CD8-positive, alpha-beta memory T cell (primary cell): Measurements from ENCODE around the gene ZFHX2. TPM values are rescaled to one million over a fixed set of nuclear protein-coding genes. Genes with fewer than 3 reads are reported as not detected.
"Not testable (repeated sequence)": the region's sequence is repeated elsewhere in the genome, so short reads cannot be mapped to it uniquely, and the experiment has no call there.

ENCODE experiments used
- CTCF ChIA-PET: fragments of 350-600 bp; sonication (Branson Sonifier 250); formaldehyde crosslinking; loops from one replicate; lab custom pipeline; 2021; ENCODE audit warnings: antibody characterized with exemption; lab: Charles Lee
- POLR2A ChIA-PET: fragments of 350-600 bp; sonication (Branson Sonifier 250); formaldehyde crosslinking; loops from one replicate; lab custom pipeline; 2021; ENCODE audit warnings: antibody characterized with exemption; lab: Charles Lee
- DNase-seq, 5 donors: peaks; one replicate each; pipeline versions ENCODE4 v3.0.0 to v3.0.0-alpha.2; 2020 to 2022; ENCODE audit warnings: mixed read lengths in 1 of 5
- H3K27ac ChIP-seq: one replicate; pipeline ENCODE4 v1.7.0; 2013; ENCODE audit warnings: low read depth, mild to moderate bottlenecking, low read length, moderate library complexity
- H3K27me3 ChIP-seq: 2 replicates; pipeline ENCODE4 v1.7.0; 2013; ENCODE audit warnings: low read length, mild to moderate bottlenecking; ENCODE audit not compliant: insufficient read depth, poor library complexity, severe bottlenecking
- H3K36me3 ChIP-seq: 2 replicates; pipeline ENCODE4 v1.7.0; 2013; ENCODE audit warnings: mild to moderate bottlenecking, low read length, moderate library complexity; ENCODE audit not compliant: insufficient read depth
- H3K4me1 ChIP-seq: 2 replicates; pipeline ENCODE4 v1.7.0; 2013; ENCODE audit warnings: mild to moderate bottlenecking, low read length, moderate library complexity; ENCODE audit not compliant: insufficient read depth
- H3K4me3 ChIP-seq: 2 replicates; pipeline ENCODE4 v1.7.0; 2013; ENCODE audit warnings: mild to moderate bottlenecking, low read length
- H3K9me3 ChIP-seq: 2 replicates; pipeline ENCODE4 v1.7.0; 2013; ENCODE audit warnings: mild to moderate bottlenecking, low read length
- H3K27ac Mint-ChIP-seq, 8 donors: one replicate each; pipeline ENCODE4 v1.8.0; 2020 to 2021; ENCODE audit warnings: mixed read lengths in 8 of 8, mild to moderate bottlenecking in 6 of 8, inconsistent platforms in 3 of 8, moderate library complexity in 3 of 8
- H3K27me3 Mint-ChIP-seq, 2 donors: one replicate each; pipeline ENCODE4 v1.8.0; 2020 to 2021; ENCODE audit warnings: mixed read lengths in 2 of 2, mild to moderate bottlenecking in 1 of 2, moderate library complexity in 1 of 2
- H3K36me3 Mint-ChIP-seq, 3 donors: one replicate each; pipeline ENCODE4 v1.8.0; 2020 to 2021; ENCODE audit warnings: mixed read lengths in 3 of 3, inconsistent platforms in 1 of 3, mild to moderate bottlenecking in 1 of 3
- H3K4me1 Mint-ChIP-seq, 3 donors: one replicate each; pipeline ENCODE4 v1.8.0; 2020 to 2021; ENCODE audit warnings: mixed read lengths in 3 of 3, inconsistent platforms in 1 of 3, mild to moderate bottlenecking in 1 of 3
- H3K4me3 Mint-ChIP-seq, 7 donors: one replicate each; pipeline ENCODE4 v1.8.0; 2020 to 2021; ENCODE audit warnings: mixed read lengths in 7 of 7, mild to moderate bottlenecking in 6 of 7, moderate library complexity in 4 of 7, inconsistent platforms in 2 of 7
- H3K9me3 Mint-ChIP-seq, 5 donors: one replicate each; pipeline ENCODE4 v1.8.0; 2020 to 2022; ENCODE audit warnings: mixed read lengths in 5 of 5, mild to moderate bottlenecking in 3 of 5, moderate library complexity in 2 of 5, inconsistent platforms in 1 of 5
- polyA plus RNA-seq: library from polyadenylated mRNA; unstranded; fragments of 300-500 nt; fragmentation: Illumina TruSeq; gene quantifications from one replicate; pipeline ENCODE4 v1.2.3, GENCODE V29; 2021
- total RNA-seq, 2 experiments: library from RNA; stranded (reverse); gene quantifications; one replicate each; pipeline ENCODE4 v1.2.3, GENCODE V29; 2021

Gene ZFHX2
- total and polyA plus RNA-seq, 3 experiments from 2014 or later, result 2.4 to 2.5 TPM; not detected in 1

- H3K9me3 ChIP-seq, result no peaks in the 10 kb centered on the region
- CTCF ChIA-PET, result interaction anchor here (2.3 to 8.1 kb wide), 3 partner anchors 9 to 61 kb away, joined by 10 to 52 read pairs (median 10); no protein-coding TSS in a partner anchor
- H3K27ac ChIP-seq, result no peak overlapping the region
- H3K4me3 Mint-ChIP-seq, result no peak overlapping the region
- no peaks in the 10 kb centered on the region for H3K4me1 ChIP-seq
- no peak overlapping the region for H3K27ac Mint-ChIP-seq
- no peaks in the 10 kb centered on the region for H3K27me3 ChIP-seq
- no peaks in the 10 kb centered on the region for H3K36me3 ChIP-seq
- POLR2A ChIA-PET, result no interaction called here
- DNase-seq, result no peak
- no peaks in the 10 kb centered on the region for H3K4me1 Mint-ChIP-seq
- peaks cover 3% of the 10 kb centered on the region in 2 donors for H3K27me3 Mint-ChIP-seq
- H3K36me3 Mint-ChIP-seq, result peaks cover 0 to 2% (median 0%) of the 10 kb centered on the region in 3 donors
- no peaks in the 10 kb centered on the region for H3K9me3 Mint-ChIP-seq
- H3K4me3 ChIP-seq, result no peak overlapping the region
These were observed 11.5 kb downstream of the ZFHX2 start for GRCh38 chr14:23540141-23540469.

- peak in 3 of 5 donors; percentile 23 to 51 (median 42) for DNase-seq
- no peak overlapping the region for H3K27ac Mint-ChIP-seq
These were observed 12.1 kb downstream of the ZFHX2 start for GRCh38 chr14:23539248-23540140.

GRCh38 chr14:23538785-23539184 lies 12.8 kb downstream of the ZFHX2 start:
- Histone ChIP-seq H3K27me3 (no peaks in the 10 kb centered on the region), H3K4me3 (no peak overlapping the region), H3K27ac (no peak overlapping the region), H3K9me3 (no peaks in the 10 kb centered on the region), H3K4me1 (no peaks in the 10 kb centered on the region), H3K36me3 (no peaks in the 10 kb centered on the region)
- H3K27me3 Mint-ChIP-seq, result peaks cover 3% of the 10 kb centered on the region in 2 donors
- H3K4me1 Mint-ChIP-seq, result no peaks in the 10 kb centered on the region
- peaks cover 0 to 2% (median 0%) of the 10 kb centered on the region in 3 donors for H3K36me3 Mint-ChIP-seq
- POLR2A ChIA-PET, result no interaction called here
- DNase-seq, result peak in 1 of 5 donors; percentile 17
- no peak overlapping the region for H3K4me3 Mint-ChIP-seq
- H3K27ac Mint-ChIP-seq, result no peak overlapping the region
- CTCF ChIA-PET, result interaction anchor here (2.3 to 8.1 kb wide), 3 partner anchors 8 to 60 kb away, joined by 10 to 52 read pairs (median 10); no protein-coding TSS in a partner anchor
- no peaks in the 10 kb centered on the region for H3K9me3 Mint-ChIP-seq

More at GRCh38 chr14:23539248-23540140, 12.1 kb downstream of the ZFHX2 start:
- H3K9me3 Mint-ChIP-seq, result no peaks in the 10 kb centered on the region
- no peak overlapping the region for H3K4me3 Mint-ChIP-seq
- CTCF ChIA-PET, result interaction anchor here (2.3 to 8.1 kb wide), 3 partner anchors 9 to 60 kb away, joined by 10 to 52 read pairs (median 10); no protein-coding TSS in a partner anchor
- H3K4me3 ChIP-seq, result no peak overlapping the region
- H3K27ac ChIP-seq, result no peak overlapping the region
- peaks cover 0 to 2% (median 0%) of the 10 kb centered on the region in 3 donors for H3K36me3 Mint-ChIP-seq
- no peaks in the 10 kb centered on the region for H3K4me1 ChIP-seq
- POLR2A ChIA-PET, result no interaction called here
- no peaks in the 10 kb centered on the region for H3K27me3 ChIP-seq
- H3K4me1 Mint-ChIP-seq, result no peaks in the 10 kb centered on the region
- peaks cover 3% of the 10 kb centered on the region in 2 donors for H3K27me3 Mint-ChIP-seq
- H3K9me3 ChIP-seq, result no peaks in the 10 kb centered on the region
- no peaks in the 10 kb centered on the region for H3K36me3 ChIP-seq

- H3K9me3 Mint-ChIP-seq, result no peaks in the 10 kb centered on the region
- POLR2A ChIA-PET, result interaction anchor here (0.5 kb wide), 1 partner anchor 32 kb away, joined by 5 read pairs; no protein-coding TSS in a partner anchor
These were observed 13.4 kb downstream of the ZFHX2 start for GRCh38 chr14:23538050-23538718.

GRCh38 chr14:23537351-23538049 lies 14.1 kb downstream of the ZFHX2 start:
- Mint-ChIP-seq H3K9me3 (no peaks in the 10 kb centered on the region), H3K27ac (peak overlapping the region in 1 of 8 donors; percentile 81), H3K36me3 (peaks cover 0 to 2% (median 0%) of the 10 kb centered on the region in 3 donors), H3K4me3 (no peak overlapping the region), H3K27me3 (peaks cover 3% of the 10 kb centered on the region in 2 donors), H3K4me1 (no peaks in the 10 kb centered on the region)
- POLR2A ChIA-PET, result interaction anchor here (0.5 to 0.7 kb wide), 2 partner anchors 33 to 497 kb away, joined by 3 to 5 read pairs; no protein-coding TSS in a partner anchor
- DNase-seq, result peak in 1 of 5 donors; percentile 14
- CTCF ChIA-PET, result interaction anchor here (1.2 to 8.1 kb wide), 3 partner anchors 22 to 58 kb away, joined by 3 to 52 read pairs (median 10); no protein-coding TSS in a partner anchor
- Histone ChIP-seq H3K27me3 (no peaks in the 10 kb centered on the region), H3K36me3 (no peaks in the 10 kb centered on the region), H3K9me3 (no peaks in the 10 kb centered on the region), H3K4me1 (no peaks in the 10 kb centered on the region), H3K4me3 (no peak overlapping the region), H3K27ac (no peak overlapping the region)

More at GRCh38 chr14:23538050-23538718, 13.4 kb downstream of the ZFHX2 start:
- Histone ChIP-seq H3K4me3 (no peak overlapping the region), H3K4me1 (no peaks in the 10 kb centered on the region), H3K36me3 (no peaks in the 10 kb centered on the region), H3K27ac (no peak overlapping the region), H3K27me3 (no peaks in the 10 kb centered on the region), H3K9me3 (no peaks in the 10 kb centered on the region)
- Mint-ChIP-seq H3K27me3 (peaks cover 3% of the 10 kb centered on the region in 2 donors), H3K27ac (peak overlapping the region in 1 of 8 donors; percentile 81), H3K4me1 (no peaks in the 10 kb centered on the region), H3K36me3 (peaks cover 0 to 2% (median 0%) of the 10 kb centered on the region in 3 donors), H3K4me3 (no peak overlapping the region)
- DNase-seq, result no peak
- CTCF ChIA-PET, result interaction anchor here (1.2 to 8.1 kb wide), 3 partner anchors 21 to 59 kb away, joined by 3 to 52 read pairs (median 10); no protein-coding TSS in a partner anchor

- not testable (repeated sequence) for H3K9me3 Mint-ChIP-seq, H3K27ac Mint-ChIP-seq, H3K4me3 Mint-ChIP-seq, H3K4me1 Mint-ChIP-seq, H3K4me3 ChIP-seq, H3K36me3 ChIP-seq, H3K27me3 Mint-ChIP-seq, H3K9me3 ChIP-seq, H3K36me3 Mint-ChIP-seq, H3K4me1 ChIP-seq, H3K27me3 ChIP-seq, DNase-seq, H3K27ac ChIP-seq
- CTCF ChIA-PET, result interaction anchor here (8.1 kb wide), 1 partner anchor 22 kb away, joined by 52 read pairs; no protein-coding TSS in a partner anchor
- POLR2A ChIA-PET, result interaction anchor here (0.7 kb wide), 1 partner anchor 497 kb away, joined by 3 read pairs; no protein-coding TSS in a partner anchor
These were observed 14.7 kb downstream of the ZFHX2 start for GRCh38 chr14:23536906-23537305.

- DNase-seq, result no peak
- no peaks in the 10 kb centered on the region for H3K9me3 Mint-ChIP-seq
- no peaks in the 10 kb centered on the region for H3K4me1 Mint-ChIP-seq
- peaks cover 0 to 3% of the 10 kb centered on the region in 2 donors for H3K27me3 Mint-ChIP-seq
- H3K4me3 ChIP-seq, result no peak overlapping the region
- no peaks in the 10 kb centered on the region for H3K27me3 ChIP-seq
- H3K4me1 ChIP-seq, result no peaks in the 10 kb centered on the region
- no peak overlapping the region for H3K27ac ChIP-seq
- no peak overlapping the region for H3K4me3 Mint-ChIP-seq
- H3K9me3 ChIP-seq, result no peaks in the 10 kb centered on the region
- no peak overlapping the region for H3K27ac Mint-ChIP-seq
- H3K36me3 ChIP-seq, result no peaks in the 10 kb centered on the region
- POLR2A ChIA-PET, result interaction anchor here (0.7 kb wide), 1 partner anchor 498 kb away, joined by 3 read pairs; no protein-coding TSS in a partner anchor
- peaks cover 0 to 2% (median 0%) of the 10 kb centered on the region in 3 donors for H3K36me3 Mint-ChIP-seq
- CTCF ChIA-PET, result interaction anchor here (8.1 kb wide), 1 partner anchor 23 kb away, joined by 52 read pairs; no protein-coding TSS in a partner anchor
These were observed 15.1 kb downstream of the ZFHX2 start for GRCh38 chr14:23536494-23536893.
